ENCODE data around the gene GALNT2.
A peak's percentile ranks its signal among the peaks of the same experiment; 100 is the strongest.

GALNT2 gene

GRCh38 chr1:230112782-230113181 lies 45.7 kb downstream of the GALNT2 start:
- DNase-seq (ENCODE audit: low read depth): no peak

- DNase-seq (ENCODE audit: low read depth): no peak
Observed at GRCh38 chr1:230113235-230113592, 46.2 kb downstream of the GALNT2 start.

- no peak for DNase-seq (ENCODE audit: low read depth)
Observed at GRCh38 chr1:230113593-230114236, 46.7 kb downstream of the GALNT2 start.

- no peak for DNase-seq (ENCODE audit: low read depth)
Observed at GRCh38 chr1:230114237-230114651, 47.2 kb downstream of the GALNT2 start.

GRCh38 chr1:230117694-230118093 lies 50.7 kb downstream of the GALNT2 start:
- no peak for DNase-seq (ENCODE audit: low read depth)

- no peak for DNase-seq (ENCODE audit: low read depth)
Observed at GRCh38 chr1:230119340-230119739, 52.3 kb downstream of the GALNT2 start.

- no peak for DNase-seq (ENCODE audit: low read depth)
Observed at GRCh38 chr1:230120289-230120920, 53.4 kb downstream of the GALNT2 start.

GRCh38 chr1:230120921-230121381 lies 53.9 kb downstream of the GALNT2 start:
- no peak for DNase-seq (ENCODE audit: low read depth)

- no peak for DNase-seq (ENCODE audit: low read depth)
Observed at GRCh38 chr1:230121950-230122349, 54.9 kb downstream of the GALNT2 start.

GRCh38 chr1:230122366-230123279 lies 55.6 kb downstream of the GALNT2 start:
- no peak for DNase-seq (ENCODE audit: low read depth)

- DNase-seq (ENCODE audit: low read depth): no peak
Observed at GRCh38 chr1:230123280-230124185, 56.5 kb downstream of the GALNT2 start.

- no peak for DNase-seq (ENCODE audit: low read depth)
Observed at GRCh38 chr1:230124186-230125128, 57.4 kb downstream of the GALNT2 start.

GRCh38 chr1:230125141-230125540 lies 58.1 kb downstream of the GALNT2 start:
- DNase-seq (ENCODE audit: low read depth): no peak

GRCh38 chr1:230125640-230126528 lies 58.8 kb downstream of the GALNT2 start:
- DNase-seq (ENCODE audit: low read depth): no peak

GRCh38 chr1:230126529-230127104 lies 59.6 kb downstream of the GALNT2 start:
- no peak for DNase-seq (ENCODE audit: low read depth)

- DNase-seq (ENCODE audit: low read depth): peak; percentile 20
Observed at GRCh38 chr1:230127105-230128054, 60.3 kb downstream of the GALNT2 start.

GRCh38 chr1:230128569-230129285 lies 61.7 kb downstream of the GALNT2 start:
- no peak for DNase-seq (ENCODE audit: low read depth)

Data from stimulated activated CD8-positive, alpha-beta memory T cell treated with anti-CD3 and anti-CD28 coated beads, Interleukin-12 subunit alpha, Interleukin-12 subunit beta, amount 100 ng/mL, for 1 hour (primary cell).